HepG2 (cell line): Measurements from ENCODE around the gene ALOX12. TPM values are rescaled to one million over a fixed set of nuclear protein-coding genes. Genes with fewer than 3 reads are reported as not detected.
"Not testable (repeated sequence)": the region's sequence is repeated elsewhere in the genome, so short reads cannot be mapped to it uniquely, and the experiment has no call there.

ENCODE experiments used
- ATAC-seq: fragments of 200-7000 bp; cut with Tn5 transposase; 3 replicates; pipeline ENCODE4 v1.9.1; 2020; ENCODE audit warnings: mild to moderate bottlenecking, moderate library complexity
- BruUV-seq: library from RNA; stranded (reverse); fragments of 400-500 nt; replicated peaks from 2 replicates; lab custom pipeline; 2021; lab: Mats Ljungman, UMichigan
- CTCF ChIA-PET: fragments of 300-600 bp; formaldehyde crosslinking; extraction: SDS; loops from one replicate; lab custom pipeline; 2021; ENCODE audit warnings: low total read pairs, inconsistent platforms, low intra/inter-chr PET ratio; lab: Yijun Ruan, JAX
- POLR2A ChIA-PET: fragments of 350-600 bp; sonication (Branson Sonifier 250); formaldehyde crosslinking; loops from one replicate; lab custom pipeline; 2020; ENCODE audit warnings: antibody characterized with exemption, inconsistent platforms; lab: Yijun Ruan, JAX
- DNase-seq: peaks from one replicate; pipeline ENCODE4 v3.0.0-alpha.2; 2015; ENCODE audit warnings: low spot score
- FAIRE-seq: peaks from 3 replicates; lab custom pipeline; 2011; peaks lifted over from hg19 to GRCh38; lab: Jason Lieb, UNC
- H2AFZ ChIP-seq: one replicate; pipeline ENCODE4 v1.6.1; 2011; ENCODE audit warnings: low read length, inconsistent platforms
- H3K27ac ChIP-seq: fragments of 300-600 bp; 3 replicates; pipeline ENCODE4 v1.8.0; 2011; ENCODE audit warnings: mixed run types, mild to moderate bottlenecking, mixed read lengths, low read length, inconsistent platforms; ENCODE audit not compliant: insufficient read depth; ENCODE audit errors: extremely low read length
- H3K27me3 ChIP-seq, 2 experiments: fragments of 200-600 bp in 1 of 2; 2 replicates in 1 of 2; 3 replicates in 1 of 2; pipeline versions ENCODE4 v1.6.0 to v1.8.0; 2011; ENCODE audit warnings: low read length in 2 of 2, mild to moderate bottlenecking in 2 of 2, moderate library complexity in 2 of 2, inconsistent platforms in 1 of 2; ENCODE audit not compliant: insufficient read depth in 2 of 2, control insufficient read depth in 1 of 2
- H3K36me3 ChIP-seq, 2 experiments: fragments of 200-600 bp in 1 of 2; replicated peaks in 1 of 2; 2 replicates in 1 of 2; 3 replicates in 1 of 2; pipeline versions ENCODE4 v1.5.1 to v1.8.0; 2011; ENCODE audit warnings: low read length in 2 of 2, inconsistent platforms in 1 of 2; ENCODE audit not compliant: insufficient read depth in 2 of 2, control insufficient read depth in 1 of 2
- H3K4me1 ChIP-seq: 2 replicates; pipeline ENCODE4 v1.5.1; 2012; ENCODE audit warnings: low read length, inconsistent platforms; ENCODE audit not compliant: insufficient read depth
- H3K4me2 ChIP-seq: 2 replicates; pipeline ENCODE4 v1.6.0; 2011; ENCODE audit warnings: low read depth, low read length, inconsistent platforms
- H3K4me3 ChIP-seq, 3 experiments: fragments of 200-600 bp in 1 of 3; sonication (generic), shearing (Covaris generic) in 1 of 3; replicated peaks in 1 of 3; 2 replicates each; pipeline ENCODE4 v1.5.1; 2011 to 2016; ENCODE audit warnings: low read length in 3 of 3, inconsistent platforms in 2 of 3, low read depth in 2 of 3, mild to moderate bottlenecking in 2 of 3, control low read depth in 1 of 3, mixed read lengths in 1 of 3; ENCODE audit not compliant: insufficient read depth in 1 of 3
- H3K79me2 ChIP-seq: one replicate; pipeline ENCODE4 v1.6.1; 2011; ENCODE audit warnings: low read length, inconsistent platforms; ENCODE audit not compliant: insufficient read depth
- H3K9ac ChIP-seq: 2 replicates; pipeline ENCODE4 v1.6.0; 2011; ENCODE audit warnings: mild to moderate bottlenecking, low read depth, low read length, inconsistent platforms; ENCODE audit not compliant: insufficient read depth
- H3K9me3 ChIP-seq: 2 replicates; pipeline ENCODE4 v1.5.1; 2012; ENCODE audit warnings: mild to moderate bottlenecking, low read length
- H4K20me1 ChIP-seq: 2 replicates; pipeline ENCODE4 v1.6.0; 2011; ENCODE audit warnings: inconsistent platforms, mild to moderate bottlenecking, low read length, moderate library complexity; ENCODE audit not compliant: insufficient read depth
- AKNA ChIP-seq: sonication (generic); formaldehyde crosslinking; IDR thresholded peaks from 2 replicates; pipeline ENCODE4 v1.4.0; 2020; ENCODE audit warnings: missing genetic modification reagents, borderline replicate concordance
- GLI4 ChIP-seq: sonication (generic); formaldehyde crosslinking; IDR thresholded peaks from 2 replicates; pipeline ENCODE4 v1.5.1; 2020; ENCODE audit warnings: missing genetic modification reagents, mild to moderate bottlenecking, moderate library complexity, borderline replicate concordance
- HIVEP1 ChIP-seq: sonication (generic); formaldehyde crosslinking; IDR thresholded peaks from 2 replicates; pipeline ENCODE4 v1.4.0; 2020; ENCODE audit warnings: mild to moderate bottlenecking, missing genetic modification reagents
- KDM6A ChIP-seq: IDR thresholded peaks from 2 replicates; pipeline ENCODE4 v1.6.1; 2016; ENCODE audit warnings: low read depth
- SIN3B ChIP-seq: fragments of 150-350 bp; IDR thresholded peaks from 2 replicates; pipeline ENCODE4 v1.6.1; 2014; ENCODE audit warnings: low read length
- ZNF138 ChIP-seq: sonication (generic); formaldehyde crosslinking; IDR thresholded peaks from 2 replicates; pipeline ENCODE4 v1.5.0; 2020; ENCODE audit warnings: mild to moderate bottlenecking, low read depth, missing genetic modification reagents
- ZNF460 ChIP-seq: sonication (generic); formaldehyde crosslinking; IDR thresholded peaks from 2 replicates; pipeline ENCODE4 v1.5.1; 2020; ENCODE audit warnings: missing genetic modification reagents, mild to moderate bottlenecking, borderline replicate concordance
- ZNF614 ChIP-seq: IDR thresholded peaks from 2 replicates; pipeline ENCODE4 v1.6.1; 2018; ENCODE audit warnings: missing biosample characterization, missing genetic modification reagents, inconsistent platforms, borderline replicate concordance
- WGBS: methylation state at CpG from one replicate; pipeline ENCODE4 v1.1.6; 2017; ENCODE audit warnings: low lambda C conversion rate; 5-methylcytosine and 5-hydroxymethylcytosine counted together
- in situ Hi-C: cut with HindIII; loops from 2 replicates; pipeline ENCODE4 v1.10.0; 2017; ENCODE audit warnings: low pct_unique_long_range_greater_than_20kb; ENCODE audit not compliant: extremely low pct_ligation_motif_present
- intact Hi-C: fragments of 100-400 bp; cut with micrococcal nuclease; formaldehyde crosslinking; loops from one replicate; pipeline ENCODE4 v1.10.0; 2022; ENCODE audit not compliant: unreplicated experiment
- polyA plus RNA-seq, 8 experiments: library from polyadenylated mRNA; depleted of rRNA in 3 of 8; stranded (reverse) in 7 of 8; unstranded in 1 of 8; fragments of >200 nt; fragmentation: Illumina TruSeq in 4 of 8; extraction: Trizol in 4 of 8; gene quantifications; 2 replicates each; pipeline versions ENCODE4 v1.2.1 to v1.2.3, GENCODE V29; 2011 to 2016; ENCODE audit warnings: low read depth in 4 of 8, missing spikeins in 1 of 8, mixed read lengths in 1 of 8; ENCODE audit not compliant: insufficient read depth in 1 of 8
- total RNA-seq, 5 experiments: library from RNA; depleted of rRNA; stranded (reverse); fragments of >200 nt; fragmentation: Illumina TruSeq; extraction: Trizol; gene quantifications; 2 replicates each; pipeline ENCODE4 v1.2.3, GENCODE V29; 2016; ENCODE audit warnings: low read depth in 1 of 5
- TF ChIP-seq, protein P1 (sequence below): sonication (generic); IDR thresholded peaks from 2 replicates; pipeline ENCODE4 v1.6.1; 2016; ENCODE audit warnings: low read depth, borderline replicate concordance

ALOX12 gene
- total and polyA plus RNA-seq, 2 of the 13 experiments (the other 11 are each of a cell fraction or from before 2014, with no cell fraction given): not detected

- no peak for TF ChIP-seq AKNA (CRISPR knock-in tag)
These were observed 9.2 kb upstream of the ALOX12 start (continued) for GRCh38 chr17:6986676-6987075.

- FAIRE-seq: no peak
- ATAC-seq: no peak
- in situ Hi-C loops: no loop called here
- Histone ChIP-seq H3K4me2 (no peak overlapping the region), H3K36me3 (no peaks in the 10 kb centered on the region), H4K20me1 (no peaks in the 10 kb centered on the region), H3K27ac (no peak overlapping the region), H3K4me1 (no peaks in the 10 kb centered on the region), H2AFZ (no peak overlapping the region), H3K9me3 (no peaks in the 10 kb centered on the region), H3K4me3 (no peak overlapping the region), H3K27me3 (no peaks in the 10 kb centered on the region), H3K79me2 (no peaks in the 10 kb centered on the region), H3K9ac (no peak overlapping the region)
- no TSS peak for BruUV-seq
- intact Hi-C loops: no loop called here
- 100% methylated on average over 2 of the region's 2 CpGs for WGBS
- TF ChIP-seq ZNF138 (CRISPR knock-in tag): no peak
- TF ChIP-seq ZNF614 (CRISPR knock-in tag): no peak
- TF ChIP-seq HIVEP1 (CRISPR knock-in tag): no peak
- no peak for TF ChIP-seq SIN3B
- no peak for TF ChIP-seq KDM6A (CRISPR knock-in tag)
- TF ChIP-seq GLI4 (CRISPR knock-in tag): no peak
- no peak for TF ChIP-seq ZNF460 (CRISPR knock-in tag)
- TF ChIP-seq, protein P1, sequence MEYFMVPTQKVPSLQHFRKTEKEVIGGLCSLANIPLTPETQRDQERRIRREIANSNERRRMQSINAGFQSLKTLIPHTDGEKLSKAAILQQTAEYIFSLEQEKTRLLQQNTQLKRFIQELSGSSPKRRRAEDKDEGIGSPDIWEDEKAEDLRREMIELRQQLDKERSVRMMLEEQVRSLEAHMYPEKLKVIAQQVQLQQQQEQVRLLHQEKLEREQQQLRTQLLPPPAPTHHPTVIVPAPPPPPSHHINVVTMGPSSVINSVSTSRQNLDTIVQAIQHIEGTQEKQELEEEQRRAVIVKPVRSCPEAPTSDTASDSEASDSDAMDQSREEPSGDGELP: no peak
- CTCF ChIA-PET: no interaction called here
- POLR2A ChIA-PET: interaction anchor here (1.2 kb wide), 1 partner anchor 15 kb away, joined by 3 read pairs; no protein-coding TSS in a partner anchor
- DNase-seq: no peak
These were observed 6.1 kb upstream of the ALOX12 start for GRCh38 chr17:6989779-6990178.

GRCh38 chr17:6993613-6994056 is 2.2 kb upstream of the ALOX12 start:
- CTCF ChIA-PET, POLR2A ChIA-PET, in situ Hi-C loops: not testable (repeated sequence)

More at GRCh38 chr17:6993613-6994056, 2.2 kb upstream of the ALOX12 start:
- H3K9me3 ChIP-seq, H3K27me3 ChIP-seq, H3K36me3 ChIP-seq, FAIRE-seq, H3K4me1 ChIP-seq, H3K27ac ChIP-seq, DNase-seq, H3K4me2 ChIP-seq, H3K79me2 ChIP-seq, H2AFZ ChIP-seq, H3K9ac ChIP-seq, ATAC-seq, intact Hi-C loops, H3K4me3 ChIP-seq, BruUV-seq, H4K20me1 ChIP-seq: not testable (repeated sequence)
- 88% methylated on average over 5 of the region's 5 CpGs for WGBS
